HG03342 (cell line): ENCODE measurements around the gene ALX4.

Experiments
- ATAC-seq: cut with Tn5 transposase; IDR thresholded peaks from one replicate; pipeline ENCODE4 v1.9.1; 2021; ENCODE audit warnings: mild to moderate bottlenecking, moderate library complexity; ENCODE audit not compliant: unreplicated experiment

The ALX4 gene

DNA sequence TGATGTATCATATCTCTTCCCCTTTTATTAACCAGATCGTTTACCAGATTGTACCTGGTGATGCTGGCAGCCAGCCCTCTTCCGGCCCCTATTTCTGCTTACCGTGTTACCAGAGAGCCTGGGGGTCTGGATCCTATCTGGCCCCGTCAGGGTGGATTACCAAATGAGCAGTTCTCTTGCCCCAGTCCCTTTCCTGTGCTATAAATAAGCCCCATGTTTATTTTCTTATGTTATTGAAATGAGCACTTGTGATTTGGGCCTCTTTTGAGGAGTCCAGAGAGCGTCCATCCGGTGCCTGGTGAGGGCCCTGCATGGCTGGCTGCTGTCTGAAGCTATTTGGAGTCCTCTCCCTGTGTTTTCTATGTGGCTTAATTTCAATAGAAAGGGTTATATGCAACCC lies 59.5 kb downstream of the ALX4 start:
- no peak for ATAC-seq

DNA sequence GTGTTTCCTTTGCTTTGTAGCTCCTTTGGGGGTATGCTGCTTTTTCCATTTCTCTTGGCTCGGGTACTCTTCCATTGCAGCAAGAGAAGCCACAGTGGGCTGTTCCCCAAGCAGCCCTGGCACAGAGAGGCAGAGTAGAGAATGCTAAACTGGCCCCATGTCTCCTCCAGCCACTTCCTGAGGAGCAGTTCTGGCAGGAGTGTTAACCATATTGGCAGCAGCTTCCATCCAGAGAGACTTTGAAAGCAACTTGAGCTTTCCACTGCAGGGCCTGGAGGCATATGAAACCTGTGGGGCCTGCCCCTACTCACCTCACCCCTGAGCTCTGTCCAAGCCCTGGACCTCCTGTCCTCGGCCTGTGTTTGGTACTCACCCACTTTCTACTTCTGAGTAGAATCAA lies 61.8 kb downstream of the ALX4 start:
- no peak for ATAC-seq

DNA sequence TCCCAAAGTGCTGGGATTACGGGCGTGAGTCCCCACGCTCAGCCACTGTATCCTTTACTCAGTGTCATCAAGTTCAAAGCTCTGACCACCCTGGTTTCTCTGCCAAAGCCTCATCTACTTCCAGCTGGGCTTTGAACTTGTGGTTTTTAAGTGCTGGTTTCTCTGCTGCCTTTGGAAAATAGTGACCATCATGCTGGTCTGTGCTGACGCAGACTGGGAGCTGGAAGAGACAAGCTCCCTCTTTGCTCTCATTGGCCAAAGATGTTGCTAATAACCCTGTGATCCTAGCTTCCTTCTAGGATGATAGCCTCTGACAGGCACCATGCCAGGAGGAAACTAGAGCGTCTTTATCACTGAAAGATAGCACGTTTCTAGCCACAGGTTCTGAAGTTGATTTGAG lies 62.4 kb downstream of the ALX4 start:
- no peak for ATAC-seq

GRCh38 chr11:44246726-44247125 lies 63.2 kb downstream of the ALX4 start:
- no peak for ATAC-seq

DNA sequence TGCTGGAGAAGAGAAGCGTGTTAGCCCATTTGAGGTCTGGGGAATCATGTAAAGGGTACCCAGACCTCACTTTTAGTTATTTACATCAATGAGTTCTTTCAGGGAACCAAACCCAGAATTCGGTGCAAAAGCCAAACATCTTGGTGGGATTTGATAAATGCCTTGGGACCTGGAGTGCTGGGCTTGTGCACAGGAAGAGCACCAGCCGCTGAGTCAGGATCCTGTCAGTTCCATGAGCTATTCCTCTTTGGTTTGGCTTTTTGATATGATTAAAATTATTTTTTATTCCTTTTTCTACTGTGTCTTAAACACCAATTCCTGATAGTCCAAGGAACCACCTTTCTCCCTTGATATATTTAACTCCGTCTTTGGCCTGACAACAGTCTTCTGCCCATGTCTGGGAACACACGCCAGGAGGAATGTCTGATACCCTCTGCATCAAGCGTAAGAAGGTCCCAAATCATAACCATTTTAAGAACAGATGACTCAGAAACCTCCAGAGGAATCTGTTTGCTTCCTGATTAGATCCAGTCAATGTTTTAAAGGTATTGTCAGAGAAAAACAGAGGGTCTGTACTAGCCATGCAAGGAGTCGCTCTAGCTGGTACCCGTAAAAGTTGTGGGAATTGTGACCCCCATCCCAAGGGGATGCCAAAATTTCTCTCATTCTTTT lies 65.2 kb downstream of the ALX4 start:
- no peak for ATAC-seq

- ATAC-seq, result no peak
Measured at GRCh38 chr11:44243595-44244343, 66.2 kb downstream of the ALX4 start.

DNA sequence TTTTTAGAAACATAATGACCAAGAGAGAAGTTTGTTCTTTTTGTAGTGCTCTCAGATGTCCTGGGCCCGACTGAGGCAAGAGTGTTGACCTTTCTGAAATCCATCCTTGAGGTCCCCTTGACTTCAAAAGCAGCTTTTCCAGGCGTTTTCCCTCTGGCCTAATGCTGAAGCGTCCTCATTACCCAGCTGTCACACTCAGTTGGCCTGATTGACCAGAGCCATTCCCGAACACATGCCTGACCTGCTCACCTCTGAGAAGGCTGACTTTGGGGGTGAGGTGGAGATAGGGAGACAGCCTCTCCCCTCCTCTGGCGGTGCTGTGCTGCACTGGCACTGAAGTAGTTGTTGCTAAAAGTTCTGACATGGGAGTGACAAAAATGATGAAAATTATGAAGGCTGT lies 66.9 kb downstream of the ALX4 start:
- no peak for ATAC-seq

DNA sequence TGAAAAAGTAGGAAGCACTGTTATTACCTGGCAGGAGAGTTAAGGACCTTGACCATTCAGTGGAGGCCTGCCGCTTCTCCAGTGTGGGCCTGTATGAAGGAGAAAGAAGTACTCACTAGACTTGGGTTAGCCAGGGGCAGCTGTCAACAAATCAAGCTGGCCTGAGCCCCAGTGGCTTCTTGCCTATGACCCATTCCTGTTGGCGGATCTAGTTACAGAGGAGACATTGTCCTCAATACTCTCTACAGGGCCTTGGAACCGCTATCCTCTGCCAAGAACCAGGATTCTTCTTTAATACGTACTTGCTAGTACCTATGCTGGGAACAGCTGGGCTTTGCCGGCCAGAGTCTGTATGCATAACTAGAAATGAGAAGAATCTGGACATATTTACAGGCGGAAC lies 68.1 kb downstream of the ALX4 start:
- no peak for ATAC-seq

DNA sequence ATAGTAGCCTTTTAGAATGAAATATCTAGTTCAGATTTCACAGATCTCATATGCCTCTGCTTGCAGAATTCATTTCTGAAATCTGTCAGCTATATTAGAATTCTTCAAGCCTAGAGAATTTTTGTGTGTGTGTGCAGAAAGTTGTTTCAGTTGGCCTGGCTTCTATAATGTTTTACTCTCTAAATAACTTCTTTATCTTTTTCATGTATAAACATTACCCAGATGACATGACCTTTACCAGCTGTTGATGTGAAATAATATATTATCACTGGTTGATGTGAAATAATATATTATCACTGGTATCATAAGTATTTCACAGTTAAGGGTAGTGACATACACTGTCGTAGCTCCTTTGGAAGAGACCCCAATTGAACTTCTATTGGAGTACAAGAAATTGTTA lies 72.8 kb downstream of the ALX4 start:
- ATAC-seq, result no peak

GRCh38 chr11:44236296-44236695 lies 73.6 kb downstream of the ALX4 start:
- ATAC-seq, result no peak

GRCh38 chr11:44235765-44236201 lies 74.2 kb downstream of the ALX4 start:
- no peak for ATAC-seq

GRCh38 chr11:44229624-44230023 lies 80.3 kb downstream of the ALX4 start:
- ATAC-seq, result no peak

GRCh38 chr11:44229098-44229497 lies 80.8 kb downstream of the ALX4 start:
- ATAC-seq, result no peak

GRCh38 chr11:44228379-44228778 lies 81.6 kb downstream of the ALX4 start:
- ATAC-seq, result no peak

DNA sequence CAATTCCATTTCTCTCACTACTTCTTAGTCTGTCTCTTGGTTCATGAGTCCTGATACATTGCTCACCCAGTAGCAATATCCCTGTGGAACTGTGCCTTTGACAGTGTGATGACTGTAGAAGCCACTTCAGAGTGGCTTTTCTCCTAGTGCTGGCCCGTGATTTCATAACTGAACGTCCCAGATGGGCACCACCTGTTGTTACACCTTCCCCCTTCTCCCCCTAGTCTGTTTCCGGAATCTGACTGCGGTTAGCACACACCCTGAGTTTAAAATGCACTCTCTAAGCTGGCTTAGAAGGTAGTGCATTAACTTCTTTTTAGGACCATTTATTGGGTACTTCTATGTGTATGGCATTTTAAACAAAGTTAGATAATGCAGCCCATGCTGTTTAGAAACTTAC lies 83.0 kb downstream of the ALX4 start:
- no peak for ATAC-seq

- no peak for ATAC-seq
Measured at GRCh38 chr11:44226490-44226889, 83.4 kb downstream of the ALX4 start.

- ATAC-seq, result no peak
Measured at GRCh38 chr11:44224867-44225501, 85.0 kb downstream of the ALX4 start.

DNA sequence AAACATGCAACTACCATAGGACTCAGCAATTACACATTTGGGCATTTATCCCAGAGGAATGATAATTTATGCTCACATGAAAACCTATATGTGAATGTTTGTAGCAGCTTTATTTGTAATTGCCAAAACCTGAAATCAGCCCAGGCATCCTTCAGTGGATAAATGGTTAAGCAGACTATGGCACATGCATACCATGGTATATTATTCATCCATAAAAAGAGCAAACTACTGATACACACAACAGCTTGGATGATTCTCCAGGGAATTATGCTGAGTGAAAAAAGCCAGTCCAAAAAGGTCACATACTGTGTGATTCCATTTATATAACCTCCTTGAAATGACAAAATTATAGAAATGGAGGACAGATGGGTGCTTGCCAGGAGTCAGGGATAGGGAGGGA lies 86.7 kb downstream of the ALX4 start:
- ATAC-seq, result no peak

DNA sequence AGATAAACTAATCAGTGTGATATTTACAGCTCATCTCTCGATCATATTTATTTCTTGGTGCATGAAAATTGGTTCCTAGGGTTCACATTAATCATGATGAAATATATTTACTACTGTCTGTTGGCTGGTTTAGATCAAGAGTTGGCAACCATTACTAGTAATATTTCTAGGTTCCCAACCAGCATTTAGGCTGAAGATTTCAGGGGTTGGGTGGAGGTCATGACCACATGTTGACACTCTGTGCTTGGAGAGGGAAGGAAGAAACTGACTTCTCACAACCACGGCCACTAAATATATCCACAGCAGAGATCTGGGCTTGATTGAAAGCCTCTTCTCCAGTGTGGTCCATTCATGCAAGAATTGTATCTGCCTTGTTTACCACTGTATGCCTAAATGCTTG lies 87.9 kb downstream of the ALX4 start:
- ATAC-seq, result no peak

- no peak for ATAC-seq
Measured at GRCh38 chr11:44221456-44221855, 88.5 kb downstream of the ALX4 start.

GRCh38 chr11:44219830-44220796 lies 89.8 kb downstream of the ALX4 start:
- no peak for ATAC-seq
